ENCODE results near the gene CDC5L.

Gene CDC5L

DNA sequence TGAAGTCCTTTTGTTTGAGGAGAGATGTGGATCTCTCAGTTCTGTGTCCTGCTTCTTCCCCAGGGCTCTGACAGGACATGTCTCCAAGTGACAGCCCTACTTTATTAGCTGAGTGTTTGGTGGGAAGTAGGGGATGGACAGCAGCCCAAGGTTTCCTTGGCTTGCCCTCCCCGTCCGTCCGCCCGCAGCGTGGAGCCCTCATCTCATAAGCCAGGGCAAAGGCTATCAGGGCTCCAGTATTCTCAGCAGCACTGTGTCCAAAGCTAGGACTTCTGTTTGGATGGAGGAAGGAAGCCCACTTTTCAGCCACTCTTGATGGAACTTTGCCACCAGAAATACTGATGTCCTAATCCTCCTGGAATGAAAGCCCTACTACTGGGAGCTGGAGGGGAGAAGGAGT is 13.6 kb downstream of the CDC5L start:
- no peak overlapping the region for H3K4me3 ChIP-seq (ENCODE audit: low read depth, low read length)
- TF ChIP-seq, protein P1, sequence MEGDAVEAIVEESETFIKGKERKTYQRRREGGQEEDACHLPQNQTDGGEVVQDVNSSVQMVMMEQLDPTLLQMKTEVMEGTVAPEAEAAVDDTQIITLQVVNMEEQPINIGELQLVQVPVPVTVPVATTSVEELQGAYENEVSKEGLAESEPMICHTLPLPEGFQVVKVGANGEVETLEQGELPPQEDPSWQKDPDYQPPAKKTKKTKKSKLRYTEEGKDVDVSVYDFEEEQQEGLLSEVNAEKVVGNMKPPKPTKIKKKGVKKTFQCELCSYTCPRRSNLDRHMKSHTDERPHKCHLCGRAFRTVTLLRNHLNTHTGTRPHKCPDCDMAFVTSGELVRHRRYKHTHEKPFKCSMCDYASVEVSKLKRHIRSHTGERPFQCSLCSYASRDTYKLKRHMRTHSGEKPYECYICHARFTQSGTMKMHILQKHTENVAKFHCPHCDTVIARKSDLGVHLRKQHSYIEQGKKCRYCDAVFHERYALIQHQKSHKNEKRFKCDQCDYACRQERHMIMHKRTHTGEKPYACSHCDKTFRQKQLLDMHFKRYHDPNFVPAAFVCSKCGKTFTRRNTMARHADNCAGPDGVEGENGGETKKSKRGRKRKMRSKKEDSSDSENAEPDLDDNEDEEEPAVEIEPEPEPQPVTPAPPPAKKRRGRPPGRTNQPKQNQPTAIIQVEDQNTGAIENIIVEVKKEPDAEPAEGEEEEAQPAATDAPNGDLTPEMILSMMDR (IDR thresholded peaks at IDR 0.05; ENCODE audit: low read depth, low read length), result no peak

DNA sequence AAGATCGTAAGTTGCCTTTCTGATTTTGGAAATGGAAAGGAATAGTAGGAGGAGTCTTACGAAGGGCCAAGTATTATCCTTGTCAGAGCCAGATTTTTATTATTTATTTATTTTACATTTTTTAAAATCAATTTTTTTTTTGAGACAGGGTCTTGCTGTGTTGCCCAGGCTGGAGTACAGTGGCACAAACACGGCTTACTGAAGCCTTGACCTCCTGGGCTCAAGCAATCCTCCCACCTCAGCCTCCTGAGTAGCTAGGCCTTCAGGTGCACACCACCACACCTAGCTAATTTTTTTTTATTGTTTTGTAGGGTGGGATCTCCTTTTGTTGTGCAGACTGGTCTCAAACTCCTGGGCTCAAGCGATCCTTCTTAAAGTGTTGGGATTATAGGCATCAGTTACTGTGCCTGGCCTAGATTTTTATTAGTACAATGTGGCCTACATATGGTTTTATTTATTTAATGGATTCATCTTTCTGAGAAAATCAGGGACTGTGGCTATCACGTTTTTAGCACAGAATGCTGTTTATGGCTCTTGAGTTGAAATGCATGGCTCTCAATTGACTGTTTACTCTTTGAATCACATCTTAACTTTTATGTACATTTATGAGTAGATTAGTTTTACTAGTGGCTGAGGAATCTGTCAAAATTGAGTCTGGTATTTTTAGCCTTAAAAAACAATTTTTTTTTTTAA is 16.7 kb downstream of the CDC5L start:
- TF ChIP-seq, protein P1 (IDR thresholded peaks at IDR 0.05; ENCODE audit: low read depth, low read length), result no peak
- H3K4me3 ChIP-seq (ENCODE audit: low read depth, low read length), result no peak overlapping the region

DNA sequence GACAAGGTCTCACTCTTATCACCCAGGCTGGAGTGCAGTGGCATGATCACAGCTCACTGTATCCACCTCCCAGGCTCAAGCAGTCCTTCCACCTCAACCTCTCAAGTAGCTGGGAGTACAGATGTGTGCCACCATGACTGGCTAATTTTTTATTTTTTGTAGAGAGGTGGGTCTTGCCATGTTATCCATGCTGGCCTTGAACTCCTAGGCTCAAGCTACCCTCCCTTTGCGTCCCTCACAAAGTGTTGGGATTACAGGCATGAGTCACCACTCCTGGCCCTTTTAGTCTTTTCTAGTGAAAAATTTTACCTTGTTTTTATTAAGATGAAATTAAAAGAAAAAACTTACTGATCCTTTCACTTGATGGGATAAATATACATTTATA is 17.2 kb downstream of the CDC5L start:
- TF ChIP-seq, protein P1 (IDR thresholded peaks at IDR 0.05; ENCODE audit: low read depth, low read length), result no peak
- H3K4me3 ChIP-seq (ENCODE audit: low read depth, low read length), result no peak overlapping the region

DNA sequence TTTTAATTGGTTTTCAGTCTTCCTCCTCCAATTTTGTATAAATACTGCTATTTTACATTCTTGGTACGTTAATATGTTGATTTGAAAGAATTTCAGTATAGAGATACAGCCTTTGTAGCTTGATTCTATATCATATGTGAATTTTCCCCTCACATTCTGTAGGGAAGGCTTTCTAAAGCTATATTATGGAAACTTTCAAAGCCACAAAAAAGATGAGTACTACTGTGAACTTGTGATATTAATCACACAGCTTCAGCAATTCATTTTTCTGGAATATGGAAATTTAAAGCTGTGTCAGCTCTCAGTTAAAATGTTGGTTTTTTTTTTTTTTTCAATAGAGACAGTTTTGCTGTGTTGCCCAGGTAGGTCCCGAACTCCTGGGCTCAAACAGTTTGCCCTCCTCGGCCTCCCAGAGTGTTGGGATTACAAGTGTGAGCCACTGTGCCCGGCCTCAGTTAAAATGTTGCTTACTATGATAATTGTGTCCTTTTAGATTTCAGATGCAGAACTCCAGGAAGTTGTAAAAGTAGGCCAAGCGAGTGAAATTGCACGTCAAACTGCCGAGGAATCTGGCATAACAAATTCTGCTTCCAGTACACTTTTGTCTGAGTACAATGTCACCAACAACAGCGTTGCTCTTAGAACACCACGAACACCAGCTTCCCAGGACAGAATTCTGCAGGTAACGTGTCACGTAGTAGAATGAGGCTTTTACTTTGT is 20.6 kb downstream of the CDC5L start:
- H3K4me3 ChIP-seq (ENCODE audit: low read depth, low read length), result no peak overlapping the region
- TF ChIP-seq, protein P1 (IDR thresholded peaks at IDR 0.05; ENCODE audit: low read depth, low read length), result no peak

DNA sequence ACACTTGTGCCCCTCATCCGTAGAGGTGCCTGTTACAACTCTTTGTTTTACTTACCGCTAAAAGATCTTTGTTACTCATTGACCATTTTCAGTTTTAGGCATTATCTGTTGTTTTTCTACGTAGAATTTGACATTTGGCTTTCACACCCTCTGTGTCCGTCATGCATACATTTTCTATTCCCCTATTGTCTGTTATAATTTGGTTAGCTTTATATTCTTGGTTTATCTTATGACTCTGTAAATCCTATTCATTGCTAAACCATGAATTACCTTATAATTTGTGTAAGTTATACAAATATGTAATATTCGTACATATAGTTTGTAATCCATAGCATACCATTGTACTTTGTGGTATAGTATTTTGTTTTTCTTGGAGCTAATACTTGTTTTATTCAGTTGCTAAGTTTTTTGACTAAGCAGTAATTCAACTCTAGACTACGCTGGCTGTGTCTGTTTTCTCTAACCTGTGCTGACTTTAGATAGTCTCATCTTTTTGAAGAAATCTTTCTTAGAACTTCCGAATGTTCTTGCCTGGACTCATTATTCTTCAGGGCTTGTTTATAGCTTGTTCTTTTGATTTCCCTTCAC is 21.8 kb downstream of the CDC5L start:
- TF ChIP-seq, protein P1 (IDR thresholded peaks at IDR 0.05; ENCODE audit: low read depth, low read length), result no peak
- H3K4me3 ChIP-seq (ENCODE audit: low read depth, low read length), result no peak overlapping the region

DNA sequence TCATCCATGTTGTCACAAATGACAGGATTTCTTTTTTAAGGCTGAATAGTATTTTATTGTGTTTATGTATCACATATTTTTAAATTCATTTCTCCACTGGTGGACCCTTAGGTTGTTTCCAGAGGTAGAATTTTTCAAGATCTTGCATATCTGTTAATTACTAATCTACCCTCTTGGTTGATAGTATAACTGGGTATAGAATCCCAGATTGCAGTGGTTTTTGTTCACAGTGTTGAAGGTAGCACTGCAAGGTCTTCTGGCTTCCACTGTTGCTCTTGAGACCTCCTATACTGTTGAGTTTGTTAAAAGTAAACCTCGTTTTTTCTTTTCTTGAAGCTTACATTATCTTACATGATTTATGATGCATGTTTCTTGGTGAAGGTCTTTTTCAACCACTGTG is 22.9 kb downstream of the CDC5L start:
- TF ChIP-seq, protein P1 (IDR thresholded peaks at IDR 0.05; ENCODE audit: low read depth, low read length), result no peak

DNA sequence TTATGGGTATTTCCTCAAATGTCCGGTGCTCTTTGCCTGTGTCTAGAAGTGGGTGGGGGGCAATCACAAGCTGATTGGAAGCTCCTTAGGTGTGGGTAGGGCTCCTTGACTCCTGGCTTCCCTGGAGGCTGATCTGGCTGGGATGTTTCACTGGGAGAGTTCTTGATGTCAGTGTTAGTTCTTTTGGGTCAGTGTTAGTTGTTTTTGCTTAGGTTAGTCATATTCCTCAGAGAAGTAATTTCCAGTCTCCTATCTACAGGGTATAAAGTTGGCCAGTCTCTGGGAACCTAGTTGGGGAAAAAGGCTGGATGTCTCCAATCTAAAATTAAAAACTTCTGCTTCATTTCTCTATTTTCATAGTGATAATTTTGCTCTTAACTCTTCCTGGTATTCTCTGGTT is 23.6 kb downstream of the CDC5L start:
- TF ChIP-seq, protein P1 (IDR thresholded peaks at IDR 0.05; ENCODE audit: low read depth, low read length), result no peak
- no peak overlapping the region for H3K4me3 ChIP-seq (ENCODE audit: low read depth, low read length)

More for the DNA sequence above, 22.9 kb downstream of the CDC5L start:
- no peak overlapping the region for H3K4me3 ChIP-seq (ENCODE audit: low read depth, low read length)
